NCI-H510A (cell line): ENCODE results near the gene SBNO1.
"Not testable (repeated sequence)": the region's sequence is repeated elsewhere in the genome, so short reads cannot be mapped to it uniquely, and the experiment has no call there.

Experiments
- DNase-seq: peaks from one replicate; lab custom pipeline; 2025; lab: John Stamatoyannopoulos, UW

Gene SBNO1

DNA sequence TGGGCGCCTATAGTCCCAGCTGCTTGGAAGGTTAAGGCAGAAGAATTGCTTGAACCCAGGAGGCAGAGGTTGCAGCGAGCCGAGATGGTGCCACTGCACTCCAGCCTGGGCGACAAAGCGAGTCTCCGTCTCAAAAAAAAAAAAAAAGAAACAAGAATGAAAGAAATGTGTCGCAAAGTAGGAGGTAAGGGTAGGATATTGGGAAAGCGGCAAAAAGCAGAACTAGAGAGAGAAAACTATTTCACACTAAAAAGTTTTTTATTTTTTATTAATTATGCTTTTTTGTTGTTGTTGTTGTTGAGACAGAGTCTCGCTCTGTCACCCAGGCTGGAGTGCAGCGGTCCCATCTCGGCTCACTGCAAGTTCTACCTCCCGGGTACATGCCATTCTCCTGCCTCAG lies 17.7 kb downstream of the SBNO1 start:
- DNase-seq = no peak

DNA sequence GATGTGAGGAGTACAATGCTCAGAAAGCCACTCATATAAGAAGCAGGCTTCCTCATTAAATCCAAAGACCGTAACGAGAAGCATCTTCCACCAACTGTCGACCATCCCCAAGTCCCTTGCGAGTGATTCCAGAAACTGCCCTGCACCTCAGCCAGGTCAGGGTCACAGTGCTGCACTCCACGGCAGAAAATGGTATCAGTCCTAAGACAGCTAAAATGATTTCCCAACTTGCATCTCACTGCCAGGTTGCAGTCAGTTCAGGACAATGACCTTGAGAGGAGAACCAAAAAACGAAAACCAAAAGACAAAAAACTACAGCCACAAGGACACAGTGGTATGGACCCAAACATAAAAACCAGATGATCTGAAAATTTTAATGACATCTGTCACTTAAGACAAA lies 20.6 kb downstream of the SBNO1 start:
- DNase-seq = no peak

DNA sequence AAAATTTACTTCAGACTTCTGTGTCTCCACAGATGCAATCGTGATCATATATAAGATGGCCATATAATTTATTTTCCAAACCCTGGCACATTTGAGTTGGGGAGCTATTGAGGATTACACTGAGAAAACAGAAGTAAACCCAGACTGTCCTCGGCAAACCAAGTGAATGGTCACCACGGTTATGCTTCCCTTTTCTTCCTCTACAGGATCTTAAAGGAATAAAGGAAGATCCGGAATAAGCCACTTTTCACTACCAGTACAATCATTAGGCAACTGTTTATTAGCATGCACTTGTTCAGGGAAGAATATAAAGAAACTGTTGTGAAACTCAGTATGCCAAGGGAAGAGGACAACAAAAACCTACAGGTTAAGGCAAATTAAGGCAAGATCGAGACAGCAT lies 27.6 kb downstream of the SBNO1 start:
- no peak for DNase-seq

DNA sequence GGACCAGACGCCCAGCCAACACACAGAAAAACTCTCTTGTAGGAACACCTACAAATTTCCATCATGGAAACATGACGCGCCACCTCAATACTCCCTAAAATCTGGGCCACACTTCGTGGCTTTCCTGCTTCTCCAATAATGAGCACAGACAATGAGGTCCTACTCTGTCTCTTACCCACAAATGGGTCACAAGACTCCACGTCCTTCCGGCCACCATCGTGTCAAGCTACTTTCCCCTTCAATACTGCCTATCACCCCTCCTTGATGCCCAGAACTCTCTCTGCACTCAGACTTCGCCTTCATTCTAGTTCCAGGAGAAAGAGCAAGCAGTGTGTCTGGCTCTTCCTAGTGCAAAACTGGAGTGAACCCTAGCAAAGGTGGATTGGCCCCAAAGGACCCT lies 28.1 kb downstream of the SBNO1 start:
- no peak for DNase-seq

DNA sequence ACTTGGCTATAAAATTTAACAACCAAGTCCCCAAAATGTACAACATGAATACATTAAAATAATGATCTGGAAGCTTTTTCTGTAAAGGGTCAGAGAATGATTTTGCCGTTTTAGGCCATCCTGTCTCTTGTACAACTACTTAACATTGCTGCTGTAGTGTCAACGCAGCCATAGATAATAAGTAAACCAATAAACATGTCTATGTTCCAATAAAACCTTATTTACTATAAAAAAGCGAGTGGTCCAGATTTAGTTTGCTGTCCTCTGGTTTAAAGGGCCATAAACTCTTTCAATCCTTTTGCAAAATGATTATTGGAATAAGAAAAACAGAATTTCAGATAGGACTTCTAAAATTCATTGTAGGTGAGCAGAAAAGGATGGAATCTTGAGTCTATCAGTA lies 29.2 kb downstream of the SBNO1 start:
- no peak for DNase-seq

DNA sequence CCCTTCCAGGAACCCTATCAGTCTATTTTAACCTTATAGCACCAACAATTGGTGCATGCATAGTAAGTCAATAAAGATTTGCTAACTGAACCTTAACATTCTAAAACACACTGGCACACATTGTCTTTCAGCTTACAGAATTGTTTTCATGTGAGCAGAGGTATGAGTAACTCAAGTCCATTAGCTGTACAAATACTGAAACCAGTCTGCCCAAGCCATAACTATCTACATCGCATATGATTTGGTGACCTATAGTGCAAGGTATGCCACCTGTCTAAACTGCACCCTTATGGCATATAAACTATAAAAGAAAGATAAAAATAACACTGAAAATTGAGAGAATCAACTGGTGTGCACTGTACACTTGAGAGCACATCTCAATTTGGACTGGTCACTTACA lies 34.8 kb downstream of the SBNO1 start:
- no peak for DNase-seq

DNA sequence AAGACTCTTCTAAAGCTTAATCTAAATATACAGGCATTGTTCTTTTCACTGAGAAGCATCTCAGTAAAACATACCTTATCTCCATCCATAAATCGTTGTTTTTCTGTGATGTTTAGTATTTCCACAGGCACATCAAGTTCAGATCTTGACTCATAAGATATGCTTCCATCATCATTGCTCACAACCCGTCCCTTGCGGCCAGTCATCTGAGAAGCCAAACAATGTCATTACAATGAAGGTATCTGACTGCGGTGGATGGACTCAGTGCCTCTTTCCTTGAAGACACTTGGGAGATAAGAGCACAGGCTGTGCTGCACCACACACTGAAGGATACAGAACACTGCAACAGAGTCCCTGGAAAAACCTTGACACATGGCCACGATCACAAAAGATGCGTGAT lies 44.8 kb downstream of the SBNO1 start:
- DNase-seq = no peak

DNA sequence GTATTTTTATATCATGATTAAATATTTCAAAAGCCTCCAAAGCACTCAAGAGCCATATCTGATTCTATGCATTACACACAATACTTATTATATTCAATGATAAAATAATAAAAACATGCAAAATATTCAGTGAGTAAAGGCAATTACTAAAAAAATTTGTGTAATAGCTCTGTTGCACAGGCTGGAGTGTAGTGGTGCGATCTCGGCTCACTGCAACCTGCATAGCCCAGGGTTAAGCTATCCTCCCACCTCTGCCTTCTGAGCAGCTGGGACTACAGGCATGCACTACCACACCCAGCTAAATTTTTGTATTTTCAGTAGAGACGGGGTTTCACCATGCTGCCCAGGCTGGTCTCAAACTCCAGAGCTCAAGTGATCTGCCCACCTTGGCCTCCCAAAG lies 45.4 kb downstream of the SBNO1 start:
- no peak for DNase-seq

DNA sequence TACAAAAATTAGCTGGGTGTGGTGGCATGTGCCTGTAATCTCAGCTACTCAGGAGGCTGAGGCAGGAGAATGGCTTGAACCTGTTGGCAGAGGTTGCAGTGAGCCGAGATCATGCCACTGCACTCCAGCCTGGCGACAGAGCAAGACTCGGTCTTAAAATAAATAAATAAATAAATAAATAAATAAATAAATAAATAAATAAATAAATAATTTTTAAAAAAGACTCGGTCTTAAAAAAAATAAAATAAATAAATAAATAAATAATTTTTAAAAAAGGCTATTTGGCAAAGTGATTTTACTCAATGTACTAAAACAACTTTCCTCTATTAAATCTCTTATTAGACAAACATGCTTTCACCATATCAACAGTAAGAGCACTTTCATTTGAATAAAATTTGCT lies 51.6 kb downstream of the SBNO1 start:
- not testable (repeated sequence) for DNase-seq

DNA sequence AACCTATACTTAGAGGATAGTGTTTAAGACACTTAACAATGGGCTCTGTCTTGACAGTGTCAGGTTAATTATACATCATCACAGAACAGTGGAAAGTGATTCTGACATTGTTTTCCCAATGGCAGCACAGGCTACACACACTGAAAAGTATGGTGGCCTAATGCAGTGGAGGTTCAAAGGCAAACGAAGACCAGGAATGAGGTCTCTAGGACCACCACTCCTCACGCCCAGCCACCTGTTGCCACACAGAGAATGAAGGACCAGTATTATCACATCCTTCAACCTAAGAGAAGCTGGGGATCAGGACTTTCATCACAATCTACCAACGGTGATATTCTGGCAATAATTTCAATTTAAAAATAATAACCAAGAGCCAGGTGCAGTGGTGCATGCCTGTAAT lies 58.4 kb downstream of the SBNO1 start:
- DNase-seq = no peak

DNA sequence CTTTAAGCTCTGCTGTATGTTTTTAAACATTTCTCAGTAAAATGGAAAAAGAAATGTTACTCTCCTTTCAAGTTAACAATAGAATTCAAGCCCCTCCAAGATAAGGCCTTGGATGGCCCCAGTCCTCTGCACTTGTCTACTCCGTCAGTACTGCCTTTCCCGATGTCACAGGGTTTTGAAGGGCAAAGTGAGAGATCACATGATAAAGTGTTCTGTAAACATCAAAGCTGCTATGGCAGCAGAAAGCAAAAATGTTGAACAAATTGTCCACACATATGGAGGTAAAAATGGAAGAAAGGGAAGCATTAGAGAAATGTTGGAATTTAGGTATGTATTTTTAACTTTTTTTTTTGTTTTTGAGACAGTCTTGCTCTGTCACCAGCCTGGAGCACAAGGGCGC lies 59.5 kb downstream of the SBNO1 start:
- no peak for DNase-seq

DNA sequence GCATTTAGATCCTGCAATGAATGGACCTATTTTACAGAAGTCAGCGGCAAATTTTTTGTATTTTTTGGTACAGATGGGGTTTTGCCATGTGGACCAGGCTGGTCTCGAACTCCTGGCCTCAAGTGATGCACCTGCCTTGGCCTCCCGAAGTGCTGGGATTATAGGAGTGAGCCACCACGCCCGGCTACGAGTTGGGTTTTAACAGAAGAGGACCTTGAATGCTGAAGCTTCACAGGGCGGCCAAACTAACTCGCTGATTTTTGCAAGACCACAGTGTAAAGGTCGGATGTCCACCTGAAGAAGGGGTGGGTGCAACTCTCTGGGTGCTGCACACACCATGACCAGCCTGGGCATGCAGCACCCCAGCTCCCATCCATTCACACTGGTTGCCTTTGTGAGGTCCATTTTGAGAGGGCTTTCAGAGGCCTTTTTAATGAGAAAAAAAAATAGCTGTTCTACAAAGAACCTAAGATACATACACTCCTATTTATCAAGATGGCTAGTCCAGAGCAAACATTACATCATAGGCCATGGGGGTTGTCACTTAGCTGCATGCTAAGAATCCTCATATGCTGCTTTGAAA lies 71.4 kb downstream of the SBNO1 start:
- DNase-seq = no peak

DNA sequence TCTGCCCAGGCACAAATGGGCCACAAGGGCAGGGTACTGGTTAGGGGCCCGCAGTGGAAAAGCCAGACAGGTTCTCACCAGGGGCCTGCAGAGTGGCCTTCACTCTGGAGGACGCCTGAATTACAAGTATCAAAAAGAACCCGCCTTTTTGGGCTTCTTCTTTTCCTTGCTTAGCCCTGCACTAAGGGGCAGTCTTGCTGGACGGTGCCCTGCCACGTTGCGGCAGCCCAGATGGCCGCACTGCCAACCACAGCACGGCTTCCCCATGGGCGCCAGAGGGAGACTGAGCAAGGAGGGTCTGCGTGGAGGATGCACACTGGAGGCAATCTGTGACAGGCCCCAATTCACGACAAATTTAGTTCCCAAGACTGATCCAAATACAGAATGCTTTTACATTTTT lies 74.7 kb downstream of the SBNO1 start:
- no peak for DNase-seq

DNA sequence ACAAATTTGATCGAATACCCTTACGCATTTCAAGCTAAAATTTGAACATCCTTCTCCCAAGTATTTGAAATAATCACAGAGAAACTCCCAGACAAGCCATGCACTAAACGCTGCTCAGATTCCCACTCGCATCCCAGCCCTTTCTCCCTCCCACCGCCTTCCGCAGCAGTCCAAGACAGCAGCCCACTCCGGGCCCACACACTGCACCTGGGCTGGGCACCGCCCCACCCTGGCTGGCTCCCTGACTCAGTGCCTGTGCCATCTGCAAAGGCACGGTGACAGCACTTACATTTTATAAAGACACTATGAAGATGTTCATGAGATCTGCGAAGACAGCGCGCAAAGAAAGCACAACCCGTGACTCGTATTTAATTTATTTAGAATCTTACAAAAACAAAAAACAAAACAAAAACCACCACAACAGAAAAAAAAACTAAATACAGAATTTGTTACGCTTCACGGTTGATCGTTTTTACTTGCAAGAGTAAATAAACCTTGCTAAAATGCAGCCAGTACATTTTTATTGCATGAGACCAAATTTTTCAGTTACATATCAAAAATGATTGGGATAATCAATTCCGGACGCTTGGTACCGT lies 75.8 kb downstream of the SBNO1 start:
- DNase-seq = no peak

DNA sequence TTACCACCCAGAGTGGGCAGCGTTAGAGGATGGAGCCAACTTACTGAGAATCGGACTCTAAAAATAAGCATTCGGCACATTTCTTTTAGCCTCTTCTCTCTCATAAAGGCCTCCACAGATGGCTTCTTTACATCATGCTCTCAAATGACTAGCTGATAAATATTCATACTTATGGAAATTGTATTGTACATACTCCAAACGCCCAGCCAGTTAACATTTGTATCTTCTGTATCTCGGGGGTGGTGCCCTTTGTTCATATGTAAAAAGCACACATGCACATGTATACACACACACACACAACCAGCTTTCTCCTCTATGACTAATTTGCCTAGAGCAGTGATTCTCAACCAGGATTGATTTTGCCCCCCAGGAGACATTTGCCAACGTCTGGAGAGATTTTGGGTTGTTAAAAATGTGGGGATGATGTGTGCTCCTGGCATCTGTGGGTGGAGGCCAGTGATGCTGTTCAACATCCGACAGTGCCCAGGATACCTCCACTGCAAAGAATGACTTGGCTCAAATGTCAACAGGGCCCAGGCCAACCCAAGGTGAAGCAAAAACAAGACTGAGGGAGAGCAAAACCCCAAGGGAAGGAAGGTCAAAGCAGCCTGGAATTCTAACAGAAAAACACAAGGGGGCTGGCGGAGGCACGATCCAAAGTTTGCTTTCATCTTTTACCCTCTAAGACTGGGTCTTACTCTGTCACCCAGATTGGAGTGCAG lies 77.8 kb downstream of the SBNO1 start:
- no peak for DNase-seq

DNA sequence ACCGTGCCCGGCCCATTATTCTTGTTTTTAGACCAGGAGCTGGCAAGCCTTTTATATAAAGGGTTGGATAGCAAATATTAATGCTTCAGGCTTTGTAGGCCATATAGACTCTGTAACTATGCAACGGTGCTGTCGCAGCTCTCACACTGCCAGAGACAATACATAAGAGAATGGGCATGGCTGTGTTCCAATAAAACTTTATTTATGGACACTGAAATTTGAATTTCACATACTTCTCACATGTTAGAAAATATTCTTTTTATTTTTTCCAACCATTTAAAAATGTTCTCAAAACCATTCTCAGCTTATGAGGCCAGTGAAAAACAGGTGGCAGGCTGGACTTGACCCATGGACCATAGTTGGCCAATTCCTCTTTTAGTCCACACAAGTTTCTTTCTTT lies 80.0 kb downstream of the SBNO1 start:
- no peak for DNase-seq

DNA sequence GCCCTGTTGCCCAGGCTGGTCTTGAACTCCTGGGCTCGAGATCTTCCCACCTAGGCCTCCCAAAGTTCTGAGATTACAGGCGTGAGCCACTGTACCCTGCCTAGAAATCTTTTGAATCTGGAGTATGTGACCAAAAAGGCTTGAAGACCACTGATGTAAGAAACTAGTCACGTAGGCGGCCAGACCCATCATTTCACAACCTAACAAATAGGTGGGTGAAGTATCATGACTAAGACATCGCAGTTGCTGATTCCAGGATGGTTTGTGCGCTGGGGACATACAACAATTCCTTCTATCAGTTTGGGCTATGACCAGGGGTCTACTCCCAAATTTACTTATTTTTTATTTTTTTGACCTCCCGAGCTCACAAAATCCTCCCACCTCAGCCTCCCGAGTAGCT lies 81.2 kb downstream of the SBNO1 start:
- no peak for DNase-seq

DNA sequence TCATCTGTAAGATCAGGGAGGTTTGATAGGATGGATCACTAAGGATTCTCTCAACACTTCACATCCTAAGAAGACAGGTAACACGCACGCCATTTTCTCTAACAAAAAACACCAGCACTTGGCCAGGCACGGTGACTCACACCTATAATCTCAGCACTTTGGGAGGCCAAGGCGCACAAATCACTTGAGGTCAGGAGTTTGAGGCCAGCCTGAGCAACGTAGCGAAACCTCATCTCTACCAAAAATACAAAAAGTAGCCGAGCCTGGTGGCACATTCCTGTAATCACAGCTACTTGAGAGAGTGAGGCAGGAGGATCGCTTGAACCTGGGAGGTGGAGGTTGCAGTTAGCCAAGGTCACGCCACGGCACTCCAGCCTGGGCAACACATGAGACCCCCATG lies 82.5 kb downstream of the SBNO1 start:
- DNase-seq = no peak

DNA sequence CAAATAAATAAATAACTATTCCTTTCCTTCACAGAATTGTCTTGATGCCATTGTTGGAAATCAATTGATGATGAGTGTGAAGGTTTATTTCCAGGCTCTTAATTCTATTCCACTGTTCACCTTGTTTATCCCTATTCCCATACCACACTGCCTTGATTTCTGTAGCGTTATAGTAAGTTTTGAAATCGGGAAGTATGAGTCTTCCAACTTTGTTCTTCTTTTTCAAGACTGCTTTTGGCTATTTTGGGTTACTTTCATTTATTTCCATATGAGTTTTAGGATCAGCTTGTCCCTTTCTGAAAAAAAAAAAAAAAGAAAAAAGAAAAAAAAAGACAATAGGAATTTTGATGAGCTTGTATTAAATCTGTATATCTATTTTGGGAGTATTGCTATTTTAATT lies 83.7 kb downstream of the SBNO1 start:
- no peak for DNase-seq

DNA sequence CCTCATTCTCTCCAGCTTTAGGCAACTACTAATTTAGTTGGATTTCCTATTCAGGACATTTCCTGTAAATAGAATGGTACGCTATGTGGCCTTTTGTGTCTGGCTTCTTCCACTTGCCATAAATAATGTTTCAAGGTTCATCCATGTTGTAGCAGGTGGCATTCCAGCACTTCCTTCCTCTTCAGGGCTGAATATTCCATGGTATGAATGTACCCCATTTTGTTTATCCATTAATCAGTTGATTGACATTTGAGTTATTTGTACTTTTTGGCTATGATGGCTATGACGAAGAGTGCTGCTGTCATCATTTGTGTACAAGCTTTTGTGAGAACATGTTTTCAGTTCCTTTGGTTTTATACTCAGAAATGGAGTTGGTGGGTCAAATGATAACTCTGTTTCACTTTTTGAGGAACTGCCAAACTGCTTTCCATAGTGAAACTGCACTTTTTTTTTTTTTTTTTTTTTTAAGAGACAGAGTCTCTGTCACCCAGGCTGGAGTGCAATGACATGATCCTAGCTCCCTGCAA lies 86.5 kb downstream of the SBNO1 start:
- DNase-seq = no peak

DNA sequence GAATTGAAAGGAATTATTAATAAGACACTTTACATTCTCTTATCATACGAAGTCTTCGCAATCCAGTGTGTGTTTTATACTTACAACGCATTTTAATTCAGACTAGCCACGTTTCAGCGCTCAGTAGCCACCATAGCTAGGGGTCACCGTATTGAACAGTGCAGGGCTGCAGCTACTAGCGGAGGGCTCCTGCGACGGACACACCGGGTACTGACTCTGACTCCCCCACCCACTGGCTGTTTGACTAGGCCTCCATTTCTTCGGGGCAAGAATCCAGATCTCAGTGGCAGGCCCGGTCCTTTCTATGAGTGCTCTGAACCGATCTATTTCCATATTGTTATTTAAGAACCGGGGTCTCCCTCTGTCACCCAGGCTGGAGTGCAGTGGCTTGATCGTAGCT lies 91.5 kb downstream of the SBNO1 start:
- no peak for DNase-seq

DNA sequence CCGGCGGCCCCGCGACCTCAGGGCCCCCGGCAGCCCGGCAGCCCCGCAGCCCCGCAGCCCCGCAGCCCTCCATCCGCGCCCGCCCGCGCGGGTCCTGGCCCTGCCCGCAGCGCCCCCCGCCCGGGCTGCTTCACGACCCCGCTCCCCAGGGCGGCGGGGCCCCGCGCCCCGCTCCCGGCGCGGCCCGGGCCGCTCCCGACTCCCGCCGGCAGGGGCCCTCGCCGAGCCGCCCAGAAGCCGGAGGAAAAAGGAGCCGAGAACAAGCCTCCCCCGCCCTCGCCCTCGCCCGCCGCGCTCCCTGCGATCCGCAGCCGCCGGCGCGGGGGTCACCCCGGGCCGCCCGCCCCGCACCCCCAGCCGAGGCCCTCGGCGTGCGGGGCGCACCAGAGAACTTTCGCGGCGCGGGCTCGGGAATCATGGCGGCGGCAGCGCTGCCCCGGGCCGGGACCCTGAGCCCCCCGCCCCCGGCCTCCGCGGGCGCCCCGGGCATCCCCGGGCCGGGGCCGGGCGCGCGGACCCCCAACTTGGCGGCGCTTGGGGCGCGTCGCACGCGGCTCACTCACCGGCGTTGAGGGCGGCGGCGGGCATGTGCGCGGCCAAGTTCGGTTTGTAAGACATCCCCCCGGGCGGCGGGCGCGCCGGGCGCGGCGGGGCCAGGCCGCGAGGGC lies 93.5 kb downstream of the SBNO1 start:
- DNase-seq = peak; percentile 70
